ENCODE data around the gene CFAP77.

The CFAP77 gene

GRCh38 chr9:132525308-132526023 lies 115.5 kb downstream of the CFAP77 start:
- Histone ChIP-seq H3K36me3 (no peaks in the 10 kb centered on the region), H3K27me3 (ENCODE audit: insufficient read depth, low read depth, severe bottlenecking) (no peaks in the 10 kb centered on the region), H3K4me3 (ENCODE audit: low read depth, low read length) (no peak overlapping the region), H3K27ac (no peak overlapping the region), H3K9me3 (ENCODE audit: severe bottlenecking) (no peaks in the 10 kb centered on the region)
- no peak for DNase-seq
- no peak for TF ChIP-seq CTCF (IDR thresholded peaks at IDR 0.05; ENCODE audit: low read depth, low read length)

GRCh38 chr9:132531195-132531594 lies 121.2 kb downstream of the CFAP77 start:
- no peak for DNase-seq
- no peak overlapping the region for H3K4me3 ChIP-seq (ENCODE audit: low read depth, low read length)
- H3K36me3 ChIP-seq: no peaks in the 10 kb centered on the region
- H3K27ac ChIP-seq: no peak overlapping the region
- H3K9me3 ChIP-seq (ENCODE audit: severe bottlenecking): peaks cover 11% of the 10 kb centered on the region
- no peaks in the 10 kb centered on the region for H3K27me3 ChIP-seq (ENCODE audit: insufficient read depth, low read depth, severe bottlenecking)
- no peak for TF ChIP-seq CTCF (IDR thresholded peaks at IDR 0.05; ENCODE audit: low read depth, low read length)

DNA sequence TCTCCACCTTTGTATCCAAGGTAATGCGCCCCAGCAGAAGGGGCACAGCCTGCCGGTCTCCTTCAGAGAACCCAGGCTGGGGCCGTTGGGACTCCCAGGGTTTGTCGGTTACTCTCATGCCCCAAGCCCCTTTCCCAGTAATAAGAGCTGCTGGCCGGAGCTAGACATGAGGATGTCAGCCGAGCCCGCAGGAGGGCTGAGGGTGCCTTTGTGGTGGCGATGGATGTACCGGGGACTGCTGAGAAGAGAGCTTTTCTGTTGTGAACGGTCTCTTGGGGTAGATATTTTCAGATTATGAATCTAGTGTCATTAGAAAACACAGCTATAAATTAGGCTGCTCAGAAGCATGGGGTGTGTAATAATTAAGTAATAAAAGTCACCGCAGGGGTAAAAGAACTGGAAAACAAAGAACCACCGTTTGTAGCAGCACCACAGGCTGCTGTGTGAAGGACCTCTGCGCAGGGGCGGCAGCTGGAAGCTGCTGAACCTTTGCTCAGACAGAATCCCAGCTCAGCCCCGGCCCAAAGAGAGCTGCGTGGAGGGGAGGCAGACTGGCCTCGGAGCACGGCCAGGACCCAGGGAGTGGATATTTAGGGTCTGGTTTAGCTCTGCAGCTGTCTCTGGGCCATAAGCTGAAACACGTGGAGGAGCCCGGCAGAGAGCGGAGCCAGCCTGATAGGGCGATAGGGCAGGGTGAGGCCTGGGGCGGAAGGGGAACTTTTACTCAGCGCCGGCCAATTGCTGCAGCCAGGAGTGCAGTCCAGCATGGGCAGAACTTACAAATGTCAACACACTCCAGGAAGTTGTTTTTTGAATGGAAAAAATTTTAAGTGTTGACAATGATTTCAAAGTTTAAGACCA lies 121.9 kb downstream of the CFAP77 start:
- H3K9me3 ChIP-seq (ENCODE audit: severe bottlenecking): peaks cover 11% of the 10 kb centered on the region
- H3K27me3 ChIP-seq (ENCODE audit: insufficient read depth, low read depth, severe bottlenecking): no peaks in the 10 kb centered on the region
- H3K27ac ChIP-seq: no peak overlapping the region
- no peak for DNase-seq
- H3K4me3 ChIP-seq (ENCODE audit: low read depth, low read length): no peak overlapping the region
- no peaks in the 10 kb centered on the region for H3K36me3 ChIP-seq
- TF ChIP-seq CTCF (IDR thresholded peaks at IDR 0.05; ENCODE audit: low read depth, low read length): no peak

- peaks cover 11% of the 10 kb centered on the region for H3K9me3 ChIP-seq (ENCODE audit: severe bottlenecking)
- no peaks in the 10 kb centered on the region for H3K36me3 ChIP-seq
- H3K27me3 ChIP-seq (ENCODE audit: insufficient read depth, low read depth, severe bottlenecking): no peaks in the 10 kb centered on the region
- TF ChIP-seq CTCF (IDR thresholded peaks at IDR 0.05; ENCODE audit: low read depth, low read length): no peak
- no peak overlapping the region for H3K27ac ChIP-seq
- no peak overlapping the region for H3K4me3 ChIP-seq (ENCODE audit: low read depth, low read length)
- no peak for DNase-seq
Observed at GRCh38 chr9:132534832-132535231, 124.8 kb downstream of the CFAP77 start.

DNA sequence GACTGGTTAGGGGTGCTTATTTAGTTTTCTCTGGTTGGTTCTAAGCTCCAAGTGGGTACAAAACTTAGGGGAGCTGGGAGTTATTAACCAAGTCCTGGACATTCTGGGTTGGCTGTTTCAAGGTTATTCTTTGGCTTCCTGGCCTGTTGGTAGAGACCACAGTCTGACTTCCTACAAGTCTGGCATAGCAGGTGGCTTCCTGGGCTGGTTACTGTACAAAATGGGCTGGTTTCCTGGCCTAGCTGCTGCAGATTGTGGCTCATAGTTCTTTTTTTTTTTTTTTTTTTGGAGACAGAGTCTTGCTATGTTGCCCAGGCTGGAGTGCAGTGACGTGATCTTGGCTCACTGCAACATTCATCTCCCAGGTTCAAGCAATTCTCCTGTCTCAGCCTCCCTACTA lies 126.1 kb downstream of the CFAP77 start:
- no peak overlapping the region for H3K27ac ChIP-seq
- H3K36me3 ChIP-seq: no peaks in the 10 kb centered on the region
- H3K9me3 ChIP-seq (ENCODE audit: severe bottlenecking): peaks cover 11% of the 10 kb centered on the region
- no peak overlapping the region for H3K4me3 ChIP-seq (ENCODE audit: low read depth, low read length)
- H3K27me3 ChIP-seq (ENCODE audit: insufficient read depth, low read depth, severe bottlenecking): no peaks in the 10 kb centered on the region
- TF ChIP-seq CTCF (IDR thresholded peaks at IDR 0.05; ENCODE audit: low read depth, low read length): no peak
- DNase-seq: no peak

All from WERI-Rb-1 (cell line).